HPDE6-E6E7 (cell line): ENCODE measurements around the gene OVOL2.
"Not testable (repeated sequence)": the region's sequence is repeated elsewhere in the genome, so short reads cannot be mapped to it uniquely, and the experiment has no call there.

Source experiments
- DNase-seq: peaks from one replicate; pipeline ENCODE4 v3.0.0; 2011; ENCODE audit warnings: missing footprints; ENCODE audit errors: extremely low spot score

OVOL2 gene

GRCh38 chr20:18057994-18058349 is 256 bp upstream of the OVOL2 start:
- DNase-seq, result no peak

- DNase-seq, result no peak
Observed at GRCh38 chr20:18056174-18057100, 1.3 kb downstream of the OVOL2 start.

GRCh38 chr20:18055261-18055660 is 2.5 kb downstream of the OVOL2 start:
- no peak for DNase-seq

- no peak for DNase-seq
Observed at GRCh38 chr20:18052856-18053255, 4.9 kb downstream of the OVOL2 start.

- no peak for DNase-seq
Observed at GRCh38 chr20:18050628-18051027, 7.1 kb downstream of the OVOL2 start.

GRCh38 chr20:18048176-18048575 is 9.5 kb downstream of the OVOL2 start:
- DNase-seq, result no peak

- no peak for DNase-seq
Observed at GRCh38 chr20:18046535-18046934, 11.2 kb downstream of the OVOL2 start.

GRCh38 chr20:18042229-18042628 is 15.5 kb downstream of the OVOL2 start:
- no peak for DNase-seq

- DNase-seq, result no peak
Observed at GRCh38 chr20:18041462-18041861, 16.3 kb downstream of the OVOL2 start.

GRCh38 chr20:18039063-18039462 is 18.7 kb downstream of the OVOL2 start:
- DNase-seq, result no peak

- no peak for DNase-seq
Observed at GRCh38 chr20:18034039-18034438, 23.7 kb downstream of the OVOL2 start.

GRCh38 chr20:18032977-18033892 is 24.5 kb downstream of the OVOL2 start:
- no peak for DNase-seq

GRCh38 chr20:18031888-18032509 is 25.7 kb downstream of the OVOL2 start:
- DNase-seq, result no peak

- no peak for DNase-seq
Observed at GRCh38 chr20:18031050-18031449, 26.7 kb downstream of the OVOL2 start.

GRCh38 chr20:18030020-18030419 is 27.7 kb downstream of the OVOL2 start:
- no peak for DNase-seq

GRCh38 chr20:18027011-18027410 is 30.7 kb downstream of the OVOL2 start:
- DNase-seq, result not testable (repeated sequence)

- DNase-seq, result no peak
Observed at GRCh38 chr20:18024606-18025127, 33.0 kb downstream of the OVOL2 start.

- DNase-seq, result no peak
Observed at GRCh38 chr20:18020931-18021330, 36.8 kb downstream of the OVOL2 start.

- DNase-seq, result no peak
Observed at GRCh38 chr20:18019068-18019467, 38.6 kb downstream of the OVOL2 start.

GRCh38 chr20:18018100-18018499 is 39.6 kb downstream of the OVOL2 start:
- no peak for DNase-seq

- no peak for DNase-seq
Observed at GRCh38 chr20:18016772-18017171, 40.9 kb downstream of the OVOL2 start.

- DNase-seq, result no peak
Observed at GRCh38 chr20:18014411-18014810, 43.3 kb downstream of the OVOL2 start.
